ENCODE measurements around the gene LRRC1.
"Not testable (repeated sequence)": the region's sequence is repeated elsewhere in the genome, so short reads cannot be mapped to it uniquely, and the experiment has no call there.

LRRC1 gene

DNA sequence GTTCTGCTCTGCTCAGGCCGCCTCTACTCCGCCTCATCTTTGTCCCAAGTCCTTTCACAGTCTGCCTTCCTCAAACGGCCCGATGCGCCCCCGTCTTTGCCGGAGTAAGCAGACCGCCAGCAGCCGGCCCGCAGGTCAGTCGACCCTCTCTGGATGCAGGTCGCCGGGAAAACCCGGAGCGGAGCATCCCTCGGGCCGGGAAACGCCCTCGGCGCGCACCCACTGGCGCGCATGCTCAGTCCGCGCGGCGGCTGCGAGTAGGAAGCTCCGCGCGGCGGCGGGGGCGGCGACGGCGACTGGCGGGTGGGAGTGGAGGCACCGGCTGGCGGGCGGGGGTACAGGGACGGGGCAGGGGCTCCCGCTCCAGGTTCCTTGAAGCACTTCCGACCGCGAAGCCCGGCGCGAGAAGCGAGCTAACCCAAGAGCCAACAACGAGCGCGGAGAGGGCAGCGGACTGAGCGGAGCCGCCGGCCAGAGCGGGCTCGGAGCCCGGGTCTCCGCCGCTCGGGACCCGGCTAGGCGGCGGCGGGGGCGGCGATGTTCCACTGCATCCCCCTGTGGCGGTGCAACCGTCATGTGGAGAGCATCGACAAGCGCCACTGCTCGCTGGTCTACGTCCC is at the start of gene LRRC1:
Gene LRRC1, plus strand, starts transcription at position 286 of the 620 bp plus-strand sequence. Its CDS starts 252 bp downstream, at position 538.
- no peak for DNase-seq

DNA sequence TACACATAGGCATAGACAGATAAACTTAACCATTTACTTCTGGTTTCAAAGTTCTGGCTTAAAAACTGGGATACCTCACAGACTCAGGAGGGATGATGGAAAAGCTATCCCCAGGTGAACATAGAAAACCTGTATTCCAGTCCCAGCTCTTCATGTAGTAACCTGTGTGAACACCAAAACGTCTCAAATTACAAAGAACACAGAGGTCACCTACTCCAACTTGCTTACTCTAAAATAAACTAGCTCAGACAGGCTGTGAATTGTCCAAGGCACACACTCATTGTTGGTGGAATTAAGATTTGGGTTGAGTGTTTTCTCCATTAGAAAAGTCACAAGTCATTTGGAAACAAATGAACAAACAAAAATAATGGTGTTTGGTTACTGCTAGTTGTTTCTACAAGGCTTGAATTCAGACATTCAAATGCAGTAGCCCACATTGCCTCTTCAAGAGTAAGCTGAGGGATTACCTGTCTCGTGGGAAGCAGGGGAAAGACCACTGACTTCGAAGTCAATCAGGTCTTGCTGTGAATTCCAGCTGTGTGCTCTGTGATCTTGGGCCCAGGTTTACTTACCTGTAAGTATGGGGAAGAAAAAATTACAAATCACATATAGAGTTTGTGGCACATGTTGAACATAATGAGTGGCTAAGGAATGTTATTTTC is 48.2 kb upstream of the LRRC1 start:
- no peak for DNase-seq

DNA sequence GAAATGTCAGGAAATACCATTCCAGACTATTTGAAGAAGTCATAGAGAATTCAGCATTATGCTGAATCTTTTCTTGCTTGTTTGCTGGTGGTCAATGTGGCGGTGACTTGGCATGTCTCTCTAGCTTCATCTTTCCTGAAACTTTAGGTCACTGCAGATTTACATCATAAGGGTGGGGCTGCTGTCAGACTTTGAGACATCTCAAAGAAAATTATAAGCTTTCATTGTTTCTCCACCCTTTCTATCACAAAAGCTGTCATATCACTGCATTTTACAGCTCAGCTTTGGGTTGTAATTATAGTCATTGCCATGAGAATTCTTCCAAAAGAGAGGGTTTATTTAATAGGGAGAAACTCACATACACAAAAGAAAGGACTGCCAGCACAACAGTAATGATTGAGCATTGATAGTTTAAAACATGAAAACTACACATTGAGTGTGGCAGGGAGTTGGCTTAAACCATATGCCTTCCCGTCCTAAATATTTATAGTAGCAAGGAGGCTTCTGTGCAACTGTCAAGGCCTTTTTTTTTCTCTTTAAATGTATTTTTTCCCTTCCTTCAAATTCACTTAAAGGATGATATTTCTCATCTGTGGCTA is 44.7 kb upstream of the LRRC1 start:
- DNase-seq: no peak

DNA sequence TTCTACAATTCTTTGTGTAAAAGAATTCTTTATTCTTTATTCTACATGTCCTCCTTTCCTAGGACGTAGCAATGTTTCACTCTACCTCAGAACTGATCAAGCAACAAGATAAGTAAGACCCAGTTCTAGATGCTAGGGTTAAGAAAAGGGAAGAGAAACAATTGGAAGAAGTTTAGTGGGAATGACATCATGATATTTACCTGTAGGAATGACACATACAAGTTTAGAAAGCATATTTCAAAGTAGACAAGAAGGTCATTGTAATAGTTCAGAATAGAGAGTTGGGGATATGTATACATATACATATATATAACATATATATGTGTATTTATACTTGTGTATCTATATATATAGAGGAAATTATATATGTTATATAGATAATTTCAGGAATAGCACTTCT is 43.4 kb upstream of the LRRC1 start:
- DNase-seq: no peak

DNA sequence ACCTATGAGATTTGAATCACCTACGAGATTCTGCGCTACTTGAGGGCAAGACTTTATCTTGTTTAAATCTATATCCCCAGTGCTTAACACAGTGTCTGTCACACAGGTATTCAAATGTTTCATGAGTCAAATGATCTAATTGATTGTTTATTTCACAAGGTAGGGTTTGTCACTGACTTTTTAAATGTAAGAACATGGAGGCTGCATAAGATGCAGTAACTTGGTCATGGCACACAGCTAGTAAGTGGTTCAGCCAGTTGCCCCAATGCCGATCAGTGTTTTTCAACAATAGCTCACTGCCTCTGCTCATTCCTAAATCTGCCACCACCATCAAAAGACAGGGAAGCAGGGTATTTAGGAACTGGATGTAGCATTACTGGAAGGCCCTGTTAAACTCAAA is 42.4 kb upstream of the LRRC1 start:
- no peak for DNase-seq

DNA sequence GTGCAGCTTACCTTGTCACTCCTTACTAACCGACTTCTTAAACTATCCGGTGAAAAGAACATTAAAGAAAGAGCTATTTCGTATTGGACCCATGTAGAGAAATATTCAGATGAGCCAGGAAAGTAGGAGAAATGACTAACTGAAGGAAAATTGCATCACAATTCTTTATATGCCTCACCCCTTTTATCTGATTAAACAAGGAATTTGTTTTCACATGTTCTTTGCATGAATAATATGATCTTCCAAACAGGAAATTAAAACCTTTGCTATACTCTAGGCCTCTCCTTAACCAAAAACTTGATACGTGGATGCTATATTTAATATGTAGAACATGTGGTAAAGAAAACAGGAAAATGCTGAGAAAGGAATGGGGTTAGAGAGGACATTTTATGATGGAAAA is 41.9 kb upstream of the LRRC1 start:
- no peak for DNase-seq

DNA sequence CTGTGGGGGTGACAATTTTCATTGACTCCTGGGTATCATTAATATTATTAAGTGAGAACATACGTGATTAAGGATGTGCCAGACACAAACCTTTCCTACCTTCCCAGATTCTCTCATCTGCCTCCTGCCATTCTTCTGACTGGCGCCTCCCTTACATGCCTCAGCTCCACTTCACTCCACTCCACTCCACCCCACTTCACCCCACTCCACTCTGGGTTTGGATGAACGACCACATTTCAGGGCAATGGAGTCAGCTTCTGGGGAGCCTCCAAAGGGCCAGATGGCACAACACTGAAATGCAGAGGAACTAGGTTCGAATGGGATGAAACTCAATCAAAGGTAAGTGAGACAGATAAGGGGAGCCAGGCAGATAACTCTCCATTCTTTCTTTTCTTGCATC is 40.5 kb upstream of the LRRC1 start:
- DNase-seq: no peak

DNA sequence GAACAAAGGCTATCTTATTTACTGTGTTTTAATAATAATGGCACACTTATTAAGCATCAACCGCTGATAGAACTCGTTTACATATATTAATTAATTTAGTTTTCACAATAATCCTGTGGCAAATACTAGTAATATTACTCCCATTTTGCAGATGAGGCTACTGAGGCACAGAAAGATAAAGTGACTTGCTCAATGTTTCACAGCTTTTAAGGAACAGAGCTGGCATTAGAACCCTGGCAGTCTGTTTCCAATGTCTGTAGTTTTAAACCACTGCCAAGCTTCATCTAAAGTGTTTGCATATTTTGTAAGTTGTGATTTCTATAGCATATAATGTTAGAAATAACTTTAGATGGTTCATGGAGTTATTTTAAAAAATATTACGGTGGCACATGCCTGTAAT is 38.4 kb upstream of the LRRC1 start:
- no peak for DNase-seq

DNA sequence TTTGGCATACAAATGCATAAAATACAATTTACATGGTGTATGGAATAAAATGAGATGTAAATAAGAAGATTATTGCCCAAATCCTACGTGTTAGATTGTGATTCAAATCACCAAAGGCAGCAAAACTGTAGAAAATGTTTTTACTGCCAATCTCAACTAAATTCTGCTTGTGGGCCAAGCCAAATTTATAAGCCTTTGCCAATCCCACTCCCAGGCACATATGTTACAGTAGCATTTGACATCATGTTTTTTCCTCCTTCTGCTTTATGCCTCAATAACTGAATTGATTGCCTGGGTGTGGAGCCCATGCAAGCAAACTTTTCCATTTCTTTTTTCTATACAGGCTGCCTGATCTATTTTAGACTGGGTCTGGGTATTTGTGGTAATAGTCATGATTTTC is 36.3 kb upstream of the LRRC1 start:
- DNase-seq: no peak

DNA sequence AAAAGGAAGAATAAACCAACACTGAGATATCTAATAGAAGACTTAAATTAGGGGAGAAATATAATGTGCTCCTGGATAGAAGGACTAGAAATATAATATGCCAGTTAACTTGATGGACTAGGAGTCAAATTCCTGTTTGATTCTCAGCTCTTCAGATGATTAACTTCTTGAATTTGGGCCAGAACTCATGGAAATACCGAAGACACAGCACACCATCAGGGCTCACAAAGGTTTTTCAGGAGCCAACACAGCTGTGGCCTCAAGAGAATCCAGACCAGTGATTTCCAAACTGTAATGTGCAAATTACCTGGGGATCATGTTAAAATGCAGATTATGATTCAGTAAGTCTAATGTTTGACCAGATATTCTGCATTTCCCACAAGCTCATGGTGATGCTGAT is 33.8 kb upstream of the LRRC1 start:
- DNase-seq: no peak

DNA sequence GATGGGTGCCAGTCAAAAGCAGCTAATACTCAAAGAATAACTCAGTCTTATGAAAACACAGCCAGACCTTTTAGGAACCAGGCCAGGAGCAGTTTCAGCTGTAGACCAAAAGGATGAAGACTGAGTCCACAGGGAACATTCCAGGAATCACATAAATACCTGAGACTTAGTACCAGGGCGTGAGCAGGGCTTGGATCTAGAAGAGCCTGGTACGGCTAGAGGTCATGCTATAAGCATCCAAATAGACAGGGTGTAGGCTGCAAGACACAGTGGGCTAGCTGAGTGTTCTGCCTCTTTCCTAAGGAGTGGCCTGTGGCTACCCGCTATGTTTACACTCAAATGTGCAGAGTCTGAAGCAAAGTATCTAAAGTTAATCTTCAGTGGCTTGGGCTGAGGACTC is 29.5 kb upstream of the LRRC1 start:
- DNase-seq: no peak

DNA sequence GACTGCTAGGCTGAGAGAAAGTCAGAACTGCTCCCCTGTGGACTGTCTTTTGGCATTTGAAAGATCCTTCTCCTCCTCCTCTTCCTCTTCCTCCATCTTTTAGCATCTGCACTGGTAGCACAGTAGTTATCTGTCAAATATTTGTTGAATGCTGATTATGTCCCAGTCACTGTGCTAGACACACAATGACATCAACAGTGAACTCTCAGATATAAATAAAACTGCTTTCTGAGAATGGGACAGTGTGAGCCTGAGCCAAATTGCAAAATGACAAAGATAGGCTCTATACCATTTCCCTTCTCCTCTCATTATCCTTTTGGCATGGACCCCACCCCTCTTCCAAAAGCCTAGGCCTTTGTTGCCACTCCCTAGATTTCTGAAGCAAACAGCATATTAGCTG is 27.9 kb upstream of the LRRC1 start:
- no peak for DNase-seq

DNA sequence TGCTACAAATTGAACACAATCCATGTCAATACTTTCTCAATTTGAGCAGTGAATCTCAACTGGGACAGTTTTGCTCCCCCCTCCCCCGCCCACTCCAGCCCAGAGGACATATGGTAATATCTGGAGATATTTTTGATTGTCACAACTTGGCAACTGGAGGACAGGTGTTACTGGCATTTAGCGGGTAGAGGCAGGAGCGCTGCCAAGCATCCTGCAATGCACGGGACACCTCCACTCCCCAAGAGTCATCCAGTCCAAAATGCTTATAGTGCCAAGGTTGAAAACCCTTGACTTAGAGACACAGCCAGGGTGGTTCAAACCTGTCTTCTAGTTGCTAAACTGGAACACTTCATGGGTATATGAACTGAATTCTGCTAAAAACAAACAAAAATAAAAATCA is 26.9 kb upstream of the LRRC1 start:
- DNase-seq: no peak

DNA sequence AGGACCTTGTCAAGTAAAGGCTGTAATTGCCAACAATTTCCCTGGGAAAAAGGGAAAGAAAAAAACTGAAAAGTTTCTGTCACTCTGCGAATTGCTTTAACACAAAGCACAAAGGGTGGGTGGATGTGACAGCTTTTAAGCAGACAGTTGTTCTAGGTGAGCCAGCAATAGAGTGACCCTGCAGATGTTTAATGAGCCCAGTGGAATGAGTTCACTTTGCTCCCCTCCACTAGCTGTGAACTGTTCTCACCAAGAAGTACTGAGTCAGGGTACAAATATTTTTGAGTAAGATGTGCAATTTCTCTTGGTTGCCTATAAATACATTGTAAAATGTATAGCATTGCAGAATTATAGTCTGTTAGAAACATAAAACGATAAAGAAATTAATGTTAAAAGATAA is 26.2 kb upstream of the LRRC1 start:
- DNase-seq: no peak

DNA sequence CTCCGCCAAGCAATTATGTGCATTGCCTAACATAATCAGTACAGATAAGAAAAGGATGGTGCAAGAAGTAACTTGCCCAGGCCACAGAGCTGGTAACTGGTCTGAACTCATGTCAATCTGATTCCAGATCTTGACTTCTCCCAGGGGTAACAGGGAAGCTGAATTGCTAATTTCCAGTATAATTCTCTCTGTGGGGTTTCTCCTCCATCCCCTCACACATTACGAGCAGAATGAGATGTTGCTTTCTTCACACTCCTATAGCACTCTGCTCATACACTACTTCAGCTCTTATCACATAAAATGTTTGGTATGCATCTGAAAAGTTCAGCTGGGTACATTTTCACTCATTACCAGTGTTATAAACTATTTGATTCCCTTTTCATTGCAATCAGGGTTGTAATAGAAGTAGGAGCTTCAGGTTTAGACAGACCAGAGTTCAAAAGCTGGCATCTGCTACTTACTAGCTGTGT is 24.0 kb upstream of the LRRC1 start:
- no peak for DNase-seq

DNA sequence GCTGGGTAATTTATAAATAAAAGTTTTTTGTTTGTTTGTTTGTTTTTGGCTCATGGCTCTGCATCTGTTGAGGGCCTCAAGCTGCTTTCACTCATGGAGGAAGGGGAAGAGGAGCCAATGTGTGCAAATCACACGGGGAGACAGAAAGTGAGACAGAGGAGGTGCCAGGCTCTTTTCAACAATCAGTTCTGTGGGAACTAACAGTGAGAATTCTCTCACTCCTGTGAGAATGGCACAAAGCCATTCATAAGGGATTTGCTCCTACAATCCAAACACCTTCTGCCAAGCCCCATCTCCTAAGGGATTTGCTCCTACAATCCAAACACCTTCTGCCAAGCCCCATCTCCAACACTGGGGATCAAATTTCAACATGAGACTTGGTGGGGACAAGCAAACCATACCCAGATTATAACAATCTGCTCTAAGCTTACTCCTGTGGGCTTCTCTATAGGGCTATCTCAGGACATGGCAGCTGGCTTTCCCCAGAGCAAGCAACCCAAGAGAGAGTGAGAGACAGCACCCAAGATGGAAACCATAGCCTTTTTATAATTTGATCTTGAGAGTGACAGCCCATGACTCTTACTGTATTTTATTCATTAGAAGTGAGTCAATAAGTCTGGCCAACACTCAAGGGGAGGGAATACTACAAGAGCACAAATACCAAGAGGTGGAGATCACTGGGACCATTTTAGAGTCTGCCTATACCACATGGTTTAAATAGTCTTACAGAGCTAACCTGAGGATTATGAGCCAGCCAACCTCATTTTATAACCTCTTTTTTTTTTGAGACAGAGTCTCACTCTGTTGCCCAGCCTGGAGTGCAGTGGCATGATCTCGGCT is 22.8 kb upstream of the LRRC1 start:
- DNase-seq: peak; percentile 85

DNA sequence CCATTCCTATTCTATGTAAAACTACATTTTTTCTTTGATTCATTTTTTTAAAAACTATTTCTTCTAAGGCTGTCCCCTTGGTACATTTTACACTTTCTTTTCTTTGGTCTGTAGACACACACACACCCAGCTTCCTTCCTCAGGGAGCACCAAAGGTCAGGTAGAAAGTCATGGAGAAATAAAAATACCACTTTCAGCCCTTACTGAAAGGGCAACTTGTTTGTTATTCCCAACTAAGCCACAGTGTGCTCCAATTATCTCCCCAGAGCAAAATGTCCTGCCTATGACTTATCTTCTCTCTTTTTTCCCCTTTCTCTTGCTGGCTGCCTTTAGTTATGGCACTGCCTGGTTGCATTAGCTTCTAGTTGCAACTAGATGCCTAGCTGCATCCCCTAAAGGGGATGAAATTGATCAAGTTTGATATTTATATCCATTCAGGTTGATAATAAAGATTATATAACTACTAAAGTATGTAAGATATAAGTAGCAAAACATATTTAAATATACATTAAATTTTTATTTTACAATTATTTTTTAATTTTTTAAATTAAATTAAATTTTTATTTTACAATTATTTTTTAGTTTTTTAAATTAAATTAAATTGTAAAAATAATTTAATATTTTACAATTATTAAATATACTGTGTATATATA is 21.6 kb upstream of the LRRC1 start:
- DNase-seq: no peak

DNA sequence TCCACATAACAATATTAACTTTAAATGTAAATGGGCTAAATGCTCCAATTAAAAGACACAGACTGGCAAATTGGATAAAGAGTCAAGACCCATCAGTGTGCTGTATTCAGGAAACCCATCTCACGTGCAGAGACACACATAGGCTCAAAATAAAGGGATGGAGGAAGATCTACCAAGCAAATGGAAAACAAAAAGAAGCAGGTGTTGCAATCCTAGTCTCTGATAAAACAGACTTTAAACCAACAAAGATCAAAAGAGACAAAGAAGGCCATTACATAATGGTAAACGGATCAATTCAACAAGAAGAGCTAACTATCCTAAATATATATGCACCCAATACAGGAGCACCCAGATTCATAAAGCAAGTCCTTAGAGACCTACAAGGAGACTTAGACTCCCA is 18.7 kb upstream of the LRRC1 start:
- DNase-seq: not testable (repeated sequence)

DNA sequence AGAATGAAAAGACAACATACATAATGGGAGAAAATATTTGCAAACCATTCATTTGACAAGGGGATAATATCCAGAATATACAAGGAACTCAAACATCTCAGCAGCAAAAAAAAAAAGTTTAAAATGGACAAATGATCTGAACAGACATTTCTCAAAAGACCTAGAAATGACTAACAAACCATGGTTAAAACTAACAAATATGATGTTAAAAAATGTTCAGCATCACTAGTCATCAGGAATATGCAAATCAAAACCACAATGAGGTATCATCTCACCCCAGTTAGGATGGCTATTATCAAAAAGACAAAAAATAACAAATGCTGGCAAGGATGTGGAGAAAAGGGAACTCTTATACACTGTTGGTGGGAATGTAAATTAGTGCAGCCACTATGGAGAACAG is 9.8 kb upstream of the LRRC1 start:
- DNase-seq: not testable (repeated sequence)

DNA sequence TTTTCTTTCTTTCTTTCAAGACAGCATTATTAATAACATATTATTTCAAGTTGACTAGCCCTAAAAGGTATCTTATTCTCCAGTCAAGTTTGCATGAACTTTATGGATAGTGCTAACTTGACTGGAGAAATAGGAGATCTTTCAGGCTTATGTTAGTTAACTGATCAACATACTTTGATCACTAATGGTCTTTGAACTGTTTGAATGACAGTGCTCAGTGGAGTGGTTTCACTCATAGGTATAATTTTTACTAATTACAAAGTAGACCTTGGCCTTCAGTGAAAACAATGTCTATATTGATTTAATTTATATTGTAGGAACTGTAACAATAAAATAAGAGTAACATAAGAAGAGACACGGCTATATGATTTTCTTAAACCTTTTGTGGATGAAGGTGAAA is 8.0 kb upstream of the LRRC1 start:
- no peak for DNase-seq

DNA sequence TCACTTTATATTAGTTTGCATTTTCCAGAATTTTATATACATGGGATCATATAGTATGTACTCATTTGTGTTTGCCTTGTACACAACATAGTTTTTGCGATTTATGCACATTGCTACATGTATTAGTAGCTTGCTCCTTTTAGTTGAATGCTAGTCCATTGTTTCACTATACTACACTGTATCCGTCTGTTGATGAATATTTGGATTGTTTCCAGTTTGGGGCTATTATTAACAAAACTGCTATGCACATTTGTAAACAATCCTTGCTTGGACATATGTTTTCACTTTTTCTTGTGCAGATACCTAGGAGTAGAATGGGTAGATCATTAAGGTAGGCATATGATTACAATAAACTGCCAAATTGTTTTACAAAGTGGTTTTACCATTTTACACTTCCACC is 3.9 kb upstream of the LRRC1 start:
- DNase-seq: no peak

DNA sequence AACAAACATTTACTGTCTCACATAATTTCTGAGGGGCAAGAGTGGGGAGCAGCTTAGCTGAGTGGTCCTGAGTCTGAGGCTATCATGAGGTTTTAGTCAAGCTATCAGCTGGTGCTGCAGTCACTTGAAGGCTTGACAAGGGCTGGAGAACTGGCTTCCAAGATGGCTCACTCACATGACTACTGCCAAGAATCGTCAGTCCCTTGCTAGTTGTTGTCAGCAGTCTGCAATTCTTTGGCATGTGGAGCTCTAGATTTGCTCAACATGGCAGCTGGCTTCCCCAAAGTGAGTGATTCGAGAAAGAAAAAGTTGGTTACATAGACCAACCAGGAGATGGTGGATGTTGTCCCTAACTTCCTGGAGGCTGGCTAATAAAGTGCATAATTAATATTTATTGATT is 2.8 kb upstream of the LRRC1 start:
- DNase-seq: no peak

DNA sequence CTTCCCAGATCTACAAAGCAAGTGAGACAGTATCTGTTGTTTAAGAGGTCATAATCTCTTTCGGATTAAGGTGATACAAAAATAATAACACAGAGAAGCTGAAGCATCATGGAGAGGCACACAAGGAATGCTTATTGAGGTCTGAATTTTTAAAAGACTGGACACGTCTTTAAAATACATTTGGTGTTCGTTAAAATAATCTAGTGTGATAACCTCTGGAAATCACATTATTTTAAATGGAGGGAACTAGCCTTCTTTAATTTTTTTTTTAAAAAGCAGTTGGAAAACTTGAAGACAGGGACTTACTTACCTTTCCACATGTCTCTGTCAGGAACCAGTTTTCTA is 1.9 kb upstream of the LRRC1 start:
- no peak for DNase-seq
